Measurements from ENCODE around the gene GLRX.

The GLRX gene

DNA sequence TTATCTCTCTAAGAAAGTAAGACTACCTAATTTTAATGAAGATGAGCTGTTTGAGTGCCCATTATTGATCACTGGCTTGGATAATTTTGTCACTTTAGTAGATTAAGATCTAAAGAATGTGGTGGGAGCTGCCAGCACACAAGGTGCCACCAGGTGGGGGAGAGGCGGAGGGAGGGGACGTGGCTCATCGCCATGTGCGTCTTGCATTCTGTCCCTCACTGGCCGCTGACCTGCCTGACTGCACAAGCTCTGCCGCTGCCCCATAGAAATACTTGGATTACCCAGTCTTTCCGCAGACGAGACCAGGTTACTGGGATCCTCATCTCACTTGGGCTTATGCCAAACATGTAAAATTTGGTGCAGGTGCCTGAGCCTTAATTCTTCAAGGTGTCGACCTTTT, 53.8 kb downstream of the GLRX start:
- Histone ChIP-seq H3K27ac (ENCODE audit: low read length, poor library complexity, severe bottlenecking) (no peak overlapping the region), H3K9ac (ENCODE audit: low read length) (no peak overlapping the region), H3K14ac (ENCODE audit: low read length in 2 of 2) (no peak overlapping the region), H3K36me3 (ENCODE audit: control insufficient read depth in 1 of 2, insufficient read depth in 2 of 2, low read depth in 1 of 2, low read length in 2 of 2) (peaks cover 24 to 83% of the 10 kb centered on the region in 2 experiments), H2AK5ac (ENCODE audit: low read length, severe bottlenecking) (no peak overlapping the region), H2AFZ (ENCODE audit: low read depth, low read length) (no peak overlapping the region), H3K4ac (ENCODE audit: low read depth in 1 of 2, low read length in 2 of 2) (no peak overlapping the region), H3K18ac (ENCODE audit: low read depth in 1 of 2, low read length in 2 of 2) (no peak overlapping the region), H2BK12ac (ENCODE audit: low read length in 2 of 2) (no peak overlapping the region), H3K9me3 (ENCODE audit: control insufficient read depth, low read length) (no peaks in the 10 kb centered on the region), H3K4me2 (ENCODE audit: low read length, poor library complexity, severe bottlenecking) (no peak overlapping the region), H3K79me1 (replicated peaks; ENCODE audit: low read length, poor library complexity, severe bottlenecking) (peaks cover 19% of the 10 kb centered on the region), H3K27me3 (ENCODE audit: control insufficient read depth in 1 of 2, insufficient read depth in 1 of 2, low read length in 2 of 2) (no peaks in the 10 kb centered on the region), H3K23ac (ENCODE audit: low read length in 2 of 2) (no peak overlapping the region), H4K8ac (ENCODE audit: low read length) (peak overlapping the region; percentile 33), H2BK15ac (ENCODE audit: low read depth, poor library complexity, severe bottlenecking) (no peak overlapping the region), H3K4me3 (ENCODE audit: insufficient read depth in 1 of 2, low read depth in 1 of 2, low read length in 2 of 2) (peak overlapping the region in 1 of 2 experiments; percentile 23), H4K91ac (ENCODE audit: low read length) (peak overlapping the region; percentile 56), H2BK120ac (ENCODE audit: low read depth, low read length) (no peak overlapping the region), H2BK5ac (ENCODE audit: low read depth, low read length, poor library complexity, severe bottlenecking) (no peak overlapping the region), H3K4me1 (ENCODE audit: control insufficient read depth, insufficient read depth, low read depth, low read length) (peaks cover 6% of the 10 kb centered on the region)
- no peak for DNase-seq
- WGBS, result 98% methylated on average over 9 of the region's 9 CpGs

DNA sequence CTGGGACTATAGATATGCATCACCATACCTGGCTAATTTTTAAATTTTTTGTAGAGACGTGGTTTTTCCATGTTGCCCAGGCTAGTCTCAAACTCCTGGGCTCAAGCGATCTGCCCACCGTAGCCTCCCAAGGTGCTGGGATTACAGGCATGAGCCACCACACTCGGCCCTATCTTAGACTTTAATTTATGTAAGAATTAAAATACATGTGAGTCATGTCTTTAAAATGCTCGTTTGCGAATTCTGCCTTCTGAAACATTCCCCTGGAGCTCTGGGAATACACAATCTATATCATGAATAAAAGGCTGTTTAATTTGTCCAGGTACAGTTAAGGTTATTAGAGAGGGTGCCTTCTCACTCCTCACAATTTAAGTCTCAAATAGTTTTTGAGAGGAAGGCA, 58.6 kb downstream of the GLRX start:
- no peaks in the 10 kb centered on the region for H3K9me3 ChIP-seq (ENCODE audit: control insufficient read depth, low read length)
- no peak overlapping the region for H3K4me3 ChIP-seq (ENCODE audit: insufficient read depth in 1 of 2, low read depth in 1 of 2, low read length in 2 of 2)
- no peak overlapping the region for H2BK12ac ChIP-seq (ENCODE audit: low read length in 2 of 2)
- no peaks in the 10 kb centered on the region for H3K27me3 ChIP-seq (ENCODE audit: control insufficient read depth in 1 of 2, insufficient read depth in 1 of 2, low read length in 2 of 2)
- no peak overlapping the region for H2BK5ac ChIP-seq (ENCODE audit: low read depth, low read length, poor library complexity, severe bottlenecking)
- peaks cover 11% of the 10 kb centered on the region for H3K4me1 ChIP-seq (ENCODE audit: control insufficient read depth, insufficient read depth, low read depth, low read length)
- H3K4ac ChIP-seq (ENCODE audit: low read depth in 1 of 2, low read length in 2 of 2), result no peak overlapping the region
- H3K14ac ChIP-seq (ENCODE audit: low read length in 2 of 2), result no peak overlapping the region
- peak overlapping the region; percentile 82 for H2AK5ac ChIP-seq (ENCODE audit: low read length, severe bottlenecking)
- H3K9ac ChIP-seq (ENCODE audit: low read length), result no peak overlapping the region
- peaks cover 15 to 50% of the 10 kb centered on the region in 2 experiments for H3K36me3 ChIP-seq (ENCODE audit: control insufficient read depth in 1 of 2, insufficient read depth in 2 of 2, low read depth in 1 of 2, low read length in 2 of 2)
- H2BK15ac ChIP-seq (ENCODE audit: low read depth, poor library complexity, severe bottlenecking), result no peak overlapping the region
- H3K23ac ChIP-seq (ENCODE audit: low read length in 2 of 2), result no peak overlapping the region
- DNase-seq, result no peak
- H3K18ac ChIP-seq (ENCODE audit: low read depth in 1 of 2, low read length in 2 of 2), result no peak overlapping the region
- peak overlapping the region; percentile 12 for H4K8ac ChIP-seq (ENCODE audit: low read length)
- H2BK120ac ChIP-seq (ENCODE audit: low read depth, low read length), result no peak overlapping the region
- 100% methylated on average over 1 of the region's 6 CpGs for WGBS
- no peak overlapping the region for H3K4me2 ChIP-seq (ENCODE audit: low read length, poor library complexity, severe bottlenecking)
- no peak overlapping the region for H4K91ac ChIP-seq (ENCODE audit: low read length)
- H2AFZ ChIP-seq (ENCODE audit: low read depth, low read length), result no peak overlapping the region
- peaks cover 16% of the 10 kb centered on the region for H3K79me1 ChIP-seq (replicated peaks; ENCODE audit: low read length, poor library complexity, severe bottlenecking)
- H3K27ac ChIP-seq (ENCODE audit: low read length, poor library complexity, severe bottlenecking), result no peak overlapping the region

Measured in mesenchymal stem cell (in vitro differentiated cells and primary cell).